ENCODE data around the gene SLIT3.
A peak's percentile ranks its signal among the peaks of the same experiment; 100 is the strongest.

Gene SLIT3

GRCh38 chr5:168946363-168946762 is 354.6 kb downstream of the SLIT3 start:
- peak; percentile 8 for DNase-seq

- DNase-seq: no peak
Observed at GRCh38 chr5:168944004-168944403, 356.9 kb downstream of the SLIT3 start.

GRCh38 chr5:168943091-168943884 is 357.7 kb downstream of the SLIT3 start:
- DNase-seq: no peak

GRCh38 chr5:168941901-168942300 is 359.0 kb downstream of the SLIT3 start:
- no peak for DNase-seq

- no peak for DNase-seq
Observed at GRCh38 chr5:168940712-168941111, 360.2 kb downstream of the SLIT3 start.

GRCh38 chr5:168939887-168940544 is 360.9 kb downstream of the SLIT3 start:
- DNase-seq: no peak

GRCh38 chr5:168939156-168939800 is 361.7 kb downstream of the SLIT3 start:
- no peak for DNase-seq

GRCh38 chr5:168936511-168936910 is 364.4 kb downstream of the SLIT3 start:
- DNase-seq: no peak

- no peak for DNase-seq
Observed at GRCh38 chr5:168935183-168935582, 365.8 kb downstream of the SLIT3 start.

- DNase-seq: no peak
Observed at GRCh38 chr5:168934169-168934568, 366.8 kb downstream of the SLIT3 start.

GRCh38 chr5:168932400-168933189 is 368.3 kb downstream of the SLIT3 start:
- DNase-seq: no peak

- no peak for DNase-seq
Observed at GRCh38 chr5:168931638-168932345, 369.1 kb downstream of the SLIT3 start.

- DNase-seq: no peak
Observed at GRCh38 chr5:168929656-168930055, 371.3 kb downstream of the SLIT3 start.

- no peak for DNase-seq
Observed at GRCh38 chr5:168925160-168925559, 375.8 kb downstream of the SLIT3 start.

- DNase-seq: no peak
Observed at GRCh38 chr5:168921147-168921866, 379.6 kb downstream of the SLIT3 start.

GRCh38 chr5:168920019-168920810 is 380.7 kb downstream of the SLIT3 start:
- no peak for DNase-seq

- DNase-seq: no peak
Observed at GRCh38 chr5:168917947-168918600, 382.9 kb downstream of the SLIT3 start.

- DNase-seq: no peak
Observed at GRCh38 chr5:168916852-168917251, 384.1 kb downstream of the SLIT3 start.

GRCh38 chr5:168916266-168916665 is 384.7 kb downstream of the SLIT3 start:
- no peak for DNase-seq

GRCh38 chr5:168914491-168914890 is 386.4 kb downstream of the SLIT3 start:
- no peak for DNase-seq

Data from stimulated activated CD4-positive, alpha-beta T cell treated with anti-CD3 and anti-CD28 coated beads, Interleukin-15, amount 100 ng/mL, for 24 hours (primary cell).